ENCODE measurements around the gene CDK14. TPM values are rescaled to one million over a fixed set of nuclear protein-coding genes. Genes with fewer than 3 reads are reported as not detected.

CDK14 gene
- total and polyA plus RNA-seq, 2 donors (not counting 1 experiment from before 2014, with no cell fraction given) = 23.6 to 41.1 TPM

DNA sequence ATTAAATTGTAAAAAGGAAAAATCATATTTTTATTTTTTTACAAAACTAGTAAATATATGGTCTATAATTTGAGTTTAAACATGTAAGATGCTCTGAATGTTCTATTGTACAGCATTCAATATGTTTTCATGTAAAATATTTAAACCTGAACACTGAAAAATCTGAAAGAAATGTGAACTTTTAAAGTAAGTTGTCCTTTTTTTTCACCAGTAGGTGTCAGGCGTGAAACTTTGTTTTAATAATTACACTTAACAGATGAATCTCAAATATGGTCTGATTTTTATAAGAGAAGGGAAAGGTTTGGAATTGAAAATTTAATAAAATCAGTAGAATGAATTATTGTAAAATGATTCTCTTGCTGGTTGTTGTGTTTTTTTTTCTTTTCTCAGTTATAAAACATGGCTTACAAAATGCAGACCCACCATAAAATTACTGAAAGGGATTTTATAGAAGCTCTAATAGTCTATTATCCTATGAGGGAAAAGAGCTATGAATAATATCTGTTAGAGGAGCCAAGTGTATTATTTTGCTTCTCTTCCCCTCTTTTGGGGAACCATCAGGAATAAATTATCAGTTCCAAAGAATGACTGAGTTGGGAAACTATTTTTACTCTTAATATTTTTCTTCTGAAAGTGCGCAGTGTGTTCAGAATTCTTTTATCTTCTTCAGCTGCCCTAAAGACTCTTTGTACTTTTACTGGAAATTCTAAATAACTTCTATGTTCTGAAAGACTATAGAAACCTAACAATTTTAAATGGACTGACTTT lies 450.4 kb downstream of the CDK14 start:
- TF ChIP-seq, protein P1, sequence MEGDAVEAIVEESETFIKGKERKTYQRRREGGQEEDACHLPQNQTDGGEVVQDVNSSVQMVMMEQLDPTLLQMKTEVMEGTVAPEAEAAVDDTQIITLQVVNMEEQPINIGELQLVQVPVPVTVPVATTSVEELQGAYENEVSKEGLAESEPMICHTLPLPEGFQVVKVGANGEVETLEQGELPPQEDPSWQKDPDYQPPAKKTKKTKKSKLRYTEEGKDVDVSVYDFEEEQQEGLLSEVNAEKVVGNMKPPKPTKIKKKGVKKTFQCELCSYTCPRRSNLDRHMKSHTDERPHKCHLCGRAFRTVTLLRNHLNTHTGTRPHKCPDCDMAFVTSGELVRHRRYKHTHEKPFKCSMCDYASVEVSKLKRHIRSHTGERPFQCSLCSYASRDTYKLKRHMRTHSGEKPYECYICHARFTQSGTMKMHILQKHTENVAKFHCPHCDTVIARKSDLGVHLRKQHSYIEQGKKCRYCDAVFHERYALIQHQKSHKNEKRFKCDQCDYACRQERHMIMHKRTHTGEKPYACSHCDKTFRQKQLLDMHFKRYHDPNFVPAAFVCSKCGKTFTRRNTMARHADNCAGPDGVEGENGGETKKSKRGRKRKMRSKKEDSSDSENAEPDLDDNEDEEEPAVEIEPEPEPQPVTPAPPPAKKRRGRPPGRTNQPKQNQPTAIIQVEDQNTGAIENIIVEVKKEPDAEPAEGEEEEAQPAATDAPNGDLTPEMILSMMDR (conservative IDR thresholded peaks at IDR 0.05 in 1 of 2, IDR thresholded peaks at IDR 0.05 in 1 of 2; ENCODE audit: low read depth in 1 of 2, low read length in 2 of 2) = peak in 1 of 2 donors; percentile 26
- no peak for TF ChIP-seq EZH2 (IDR thresholded peaks at IDR 0.05; ENCODE audit: low read length, missing control alignments)
- no peak overlapping the region for H2AFZ ChIP-seq (ENCODE audit: low read length)
- H3K36me3 ChIP-seq (ENCODE audit: control insufficient read depth, insufficient read depth, low read length) = no peaks in the 10 kb centered on the region
- H3K4me3 ChIP-seq (replicated peaks in 1 of 4; ENCODE audit: control extremely low read depth in 1 of 4, insufficient read depth in 1 of 4, low read depth in 3 of 4, low read length in 4 of 4) = no peak overlapping the region
- no peak overlapping the region for H3K27ac ChIP-seq (ENCODE audit: insufficient read depth, low read length)
- peak; percentile 19 to 44 for DNase-seq (ENCODE audit: low read depth in 2 of 2)
- H3K27me3 ChIP-seq (ENCODE audit: control insufficient read depth, insufficient read depth, low read length) = no peaks in the 10 kb centered on the region
- no peaks in the 10 kb centered on the region for H3K9me3 ChIP-seq (ENCODE audit: control insufficient read depth, insufficient read depth, low read depth, low read length)
- H3K79me2 ChIP-seq (ENCODE audit: control insufficient read depth, insufficient read depth, low read length) = no peaks in the 10 kb centered on the region
- no peak overlapping the region for H3K4me2 ChIP-seq (ENCODE audit: extremely low read depth, insufficient read depth, low read length)
- no peaks in the 10 kb centered on the region for H3K4me1 ChIP-seq (ENCODE audit: control insufficient read depth, extremely low read depth, insufficient read depth, low read length)
- H4K20me1 ChIP-seq (ENCODE audit: control insufficient read depth, extremely low read depth, insufficient read depth, low read length) = no peaks in the 10 kb centered on the region
- H3K9ac ChIP-seq (ENCODE audit: insufficient read depth, low read length) = no peak overlapping the region

DNA sequence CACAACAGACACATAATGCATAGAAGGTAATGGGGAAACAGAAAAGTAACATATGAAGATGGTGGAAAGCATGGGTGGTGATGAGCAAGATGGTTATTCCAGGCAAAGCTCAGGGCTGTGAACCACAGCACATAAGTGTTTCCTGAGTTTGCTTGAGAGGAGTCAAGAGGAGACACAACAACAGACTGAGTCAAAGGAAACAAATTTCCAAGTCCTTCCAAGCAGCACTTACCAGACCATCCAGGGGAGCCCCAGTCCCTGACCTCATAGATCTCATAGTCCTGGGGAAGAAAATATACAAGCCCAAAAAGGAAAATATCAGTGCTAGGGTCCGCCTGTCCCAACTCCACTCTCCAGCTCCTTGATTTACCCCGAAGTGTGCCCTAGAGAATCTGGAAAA lies 451.5 kb downstream of the CDK14 start:
- Histone ChIP-seq H3K27ac (ENCODE audit: insufficient read depth, low read length) (no peak overlapping the region), H3K4me2 (ENCODE audit: extremely low read depth, insufficient read depth, low read length) (no peak overlapping the region), H3K9me3 (ENCODE audit: control insufficient read depth, insufficient read depth, low read depth, low read length) (no peaks in the 10 kb centered on the region), H2AFZ (ENCODE audit: low read length) (no peak overlapping the region), H3K79me2 (ENCODE audit: control insufficient read depth, insufficient read depth, low read length) (no peaks in the 10 kb centered on the region), H3K36me3 (ENCODE audit: control insufficient read depth, insufficient read depth, low read length) (no peaks in the 10 kb centered on the region), H3K4me1 (ENCODE audit: control insufficient read depth, extremely low read depth, insufficient read depth, low read length) (no peaks in the 10 kb centered on the region), H3K27me3 (ENCODE audit: control insufficient read depth, insufficient read depth, low read length) (no peaks in the 10 kb centered on the region), H3K9ac (ENCODE audit: insufficient read depth, low read length) (no peak overlapping the region), H3K4me3 (replicated peaks in 1 of 4; ENCODE audit: control extremely low read depth in 1 of 4, insufficient read depth in 1 of 4, low read depth in 3 of 4, low read length in 4 of 4) (no peak overlapping the region), H4K20me1 (ENCODE audit: control insufficient read depth, extremely low read depth, insufficient read depth, low read length) (no peaks in the 10 kb centered on the region)
- TF ChIP-seq, protein P1 (conservative IDR thresholded peaks at IDR 0.05 in 1 of 2, IDR thresholded peaks at IDR 0.05 in 1 of 2; ENCODE audit: low read depth in 1 of 2, low read length in 2 of 2) = no peak
- TF ChIP-seq EZH2 (IDR thresholded peaks at IDR 0.05; ENCODE audit: low read length, missing control alignments) = no peak
- DNase-seq (ENCODE audit: low read depth in 2 of 2) = peak in 1 of 2 donors; percentile 55

DNA sequence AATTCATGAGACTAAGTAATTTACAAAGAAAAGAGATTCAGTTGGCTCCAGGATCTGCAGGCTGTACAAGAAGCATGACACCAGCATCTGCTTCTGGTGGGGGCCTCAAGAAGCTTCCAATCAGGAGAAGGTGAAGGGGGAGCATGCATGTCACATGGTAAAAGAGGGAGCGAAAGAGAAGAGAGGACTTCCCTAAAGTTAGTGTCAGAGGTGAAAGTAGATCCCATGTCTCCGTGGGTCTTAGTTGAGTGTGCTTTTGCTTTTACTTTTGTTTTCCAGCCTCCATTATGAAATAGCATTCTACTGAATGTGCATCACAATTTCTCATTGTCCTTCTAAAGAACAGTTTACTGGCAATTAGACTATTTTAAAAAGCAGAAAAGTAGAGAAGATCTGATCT lies 454.6 kb downstream of the CDK14 start:
- Histone ChIP-seq H3K79me2 (ENCODE audit: control insufficient read depth, insufficient read depth, low read length) (no peaks in the 10 kb centered on the region), H4K20me1 (ENCODE audit: control insufficient read depth, extremely low read depth, insufficient read depth, low read length) (no peaks in the 10 kb centered on the region), H2AFZ (ENCODE audit: low read length) (no peak overlapping the region), H3K36me3 (ENCODE audit: control insufficient read depth, insufficient read depth, low read length) (no peaks in the 10 kb centered on the region), H3K4me3 (replicated peaks in 1 of 4; ENCODE audit: control extremely low read depth in 1 of 4, insufficient read depth in 1 of 4, low read depth in 3 of 4, low read length in 4 of 4) (no peak overlapping the region), H3K27ac (ENCODE audit: insufficient read depth, low read length) (no peak overlapping the region), H3K27me3 (ENCODE audit: control insufficient read depth, insufficient read depth, low read length) (no peaks in the 10 kb centered on the region), H3K9me3 (ENCODE audit: control insufficient read depth, insufficient read depth, low read depth, low read length) (no peaks in the 10 kb centered on the region), H3K4me2 (ENCODE audit: extremely low read depth, insufficient read depth, low read length) (no peak overlapping the region), H3K9ac (ENCODE audit: insufficient read depth, low read length) (no peak overlapping the region), H3K4me1 (ENCODE audit: control insufficient read depth, extremely low read depth, insufficient read depth, low read length) (no peaks in the 10 kb centered on the region)
- TF ChIP-seq EZH2 (IDR thresholded peaks at IDR 0.05; ENCODE audit: low read length, missing control alignments) = no peak
- TF ChIP-seq, protein P1 (conservative IDR thresholded peaks at IDR 0.05 in 1 of 2, IDR thresholded peaks at IDR 0.05 in 1 of 2; ENCODE audit: low read depth in 1 of 2, low read length in 2 of 2) = no peak
- DNase-seq (ENCODE audit: low read depth in 2 of 2) = no peak

Measured in fibroblast of lung (primary cell).